Endodermal cell (in vitro differentiated cells): ENCODE results near the gene ZSWIM3. TPM values are rescaled to one million over a fixed set of nuclear protein-coding genes. Genes with fewer than 3 reads are reported as not detected.

Source experiments
- DNase-seq: peaks from one replicate; pipeline ENCODE4 v3.0.0-alpha.2; 2017
- H3K27ac ChIP-seq: 2 replicates; pipeline ENCODE4 v1.5.1; 2013; ENCODE audit warnings: mild to moderate bottlenecking, low read depth, low read length, moderate library complexity
- H3K27me3 ChIP-seq: 2 replicates; pipeline ENCODE4 v1.6.1; 2013; ENCODE audit warnings: mild to moderate bottlenecking, low read length, moderate library complexity; ENCODE audit not compliant: insufficient read depth, control insufficient read depth, poor library complexity, severe bottlenecking
- H3K36me3 ChIP-seq: 2 replicates; pipeline ENCODE4 v1.7.0; 2013; ENCODE audit warnings: mild to moderate bottlenecking, low read length, moderate library complexity; ENCODE audit not compliant: control insufficient read depth, insufficient read depth
- H3K4me1 ChIP-seq: one replicate; pipeline ENCODE4 v1.7.0; 2013; ENCODE audit warnings: low read length; ENCODE audit not compliant: control insufficient read depth, insufficient read depth
- H3K4me3 ChIP-seq: 2 replicates; pipeline ENCODE4 v1.5.1; 2013; ENCODE audit warnings: mild to moderate bottlenecking, low read length, moderate library complexity
- H3K9ac ChIP-seq: 2 replicates; pipeline ENCODE4 v1.6.1; 2013; ENCODE audit warnings: mild to moderate bottlenecking, low read length, moderate library complexity; ENCODE audit not compliant: poor library complexity, severe bottlenecking; ENCODE audit errors: extremely low read depth
- H3K9me3 ChIP-seq: 2 replicates; pipeline ENCODE4 v1.6.1; 2013; ENCODE audit warnings: mild to moderate bottlenecking, low read length, moderate library complexity; ENCODE audit not compliant: control insufficient read depth
- H3K27ac Mint-ChIP-seq: 2 replicates; pipeline ENCODE4 v1.8.0; 2020; ENCODE audit warnings: mixed read lengths
- H3K27me3 Mint-ChIP-seq: 2 replicates; pipeline ENCODE4 v1.8.0; 2021; ENCODE audit warnings: mild to moderate bottlenecking, mixed read lengths; ENCODE audit not compliant: insufficient read depth
- H3K36me3 Mint-ChIP-seq: 2 replicates; pipeline ENCODE4 v1.8.0; 2020; ENCODE audit warnings: low read depth, mixed read lengths
- H3K4me1 Mint-ChIP-seq: 2 replicates; pipeline ENCODE4 v1.8.0; 2020; ENCODE audit warnings: mixed read lengths
- H3K4me3 Mint-ChIP-seq: 2 replicates; pipeline ENCODE4 v1.8.0; 2020; ENCODE audit warnings: mild to moderate bottlenecking, moderate library complexity, mixed read lengths
- H3K9me3 Mint-ChIP-seq: 2 replicates; pipeline ENCODE4 v1.8.0; 2020; ENCODE audit warnings: mild to moderate bottlenecking, mixed read lengths
- CTCF ChIP-seq: fragments of 200-600 bp; sonication (generic); conservative IDR thresholded peaks from 2 replicates; pipeline ENCODE4 v1.5.0; 2021; ENCODE audit warnings: antibody characterized with exemption, mild to moderate bottlenecking
- WGBS, 2 experiments: methylation state at CpG; one replicate each; pipeline versions ENCODE4 v1.1.5 to v1.1.7; 2013; ENCODE audit warnings: missing lambda C conversion rate in 2 of 2, mixed read lengths in 1 of 2; ENCODE audit not compliant: insufficient coverage in 1 of 2, insufficient read length in 1 of 2; 5-methylcytosine and 5-hydroxymethylcytosine counted together
- total RNA-seq, 2 donors: library from RNA; stranded (reverse); fragmentation: NEBNext Ultra II Directional in 1 of 2; extraction: Animal tissue kit (Norgen Biotek cat#: 25700) in 1 of 2; gene quantifications; 2 replicates in 1 of 2; 3 replicates in 1 of 2; pipeline ENCODE4 v1.2.1, GENCODE V29; 2021

ZSWIM3 gene
- total RNA-seq, 2 donors from 2014 or later = 2.1 to 4.6 TPM

GRCh38 chr20:45812157-45813005 lies 45.0 kb upstream of the ZSWIM3 start, which contains the start of gene UBE2C:
TSS of gene UBE2C (plus strand) at chr20:45812644. CDS start at chr20:45812696, 52 bp downstream.
- Mint-ChIP-seq H3K4me1 (peaks cover 15% of the 10 kb centered on the region), H3K4me3 (peak within 1 kb of the TSS; percentile 91), H3K36me3 (peaks cover 53% of the 10 kb centered on the region), H3K9me3 (no peaks in the 10 kb centered on the region), H3K27me3 (no peaks in the 10 kb centered on the region), H3K27ac (peak within 1 kb of the TSS; percentile 91)
- H3K27ac ChIP-seq = no peak within 1 kb of the TSS
- peak within 1 kb of the TSS; percentile 87 for H3K4me3 ChIP-seq
- 3 to 6% methylated on average over 45 to 65 of the region's 65 CpGs for WGBS, 2 experiments
- DNase-seq = peak; percentile 99
- no peaks in the 10 kb centered on the region for H3K9me3 ChIP-seq
- peaks cover 76% of the 10 kb centered on the region for H3K36me3 ChIP-seq
- TF ChIP-seq CTCF = no peak
- peaks cover 8% of the 10 kb centered on the region for H3K4me1 ChIP-seq
- peak within 1 kb of the TSS; percentile 77 for H3K9ac ChIP-seq
- H3K27me3 ChIP-seq = no peaks in the 10 kb centered on the region

- WGBS, 2 experiments = 0 to 3% methylated on average over 1 to 11 of the region's 11 CpGs
- Histone ChIP-seq H3K27ac (no peak overlapping the region), H3K4me3 (peak overlapping the region; percentile 87), H3K9me3 (no peaks in the 10 kb centered on the region), H3K4me1 (peaks cover 10% of the 10 kb centered on the region), H3K27me3 (no peaks in the 10 kb centered on the region), H3K9ac (peak overlapping the region; percentile 77), H3K36me3 (peaks cover 70% of the 10 kb centered on the region)
- H3K4me1 Mint-ChIP-seq = peaks cover 19% of the 10 kb centered on the region
- no peak for TF ChIP-seq CTCF
- no peaks in the 10 kb centered on the region for H3K27me3 Mint-ChIP-seq
- H3K9me3 Mint-ChIP-seq = no peaks in the 10 kb centered on the region
- peaks cover 51% of the 10 kb centered on the region for H3K36me3 Mint-ChIP-seq
- no peak for DNase-seq
- H3K27ac Mint-ChIP-seq = peak overlapping the region; percentile 89
- peak overlapping the region; percentile 91 for H3K4me3 Mint-ChIP-seq
These were observed 44.4 kb upstream of the ZSWIM3 start for GRCh38 chr20:45813006-45813340.

GRCh38 chr20:45813489-45813888 lies 43.9 kb upstream of the ZSWIM3 start:
- Mint-ChIP-seq H3K4me3 (peak overlapping the region; percentile 91), H3K4me1 (peaks cover 19% of the 10 kb centered on the region), H3K27ac (peak overlapping the region; percentile 89), H3K9me3 (no peaks in the 10 kb centered on the region), H3K27me3 (no peaks in the 10 kb centered on the region), H3K36me3 (peaks cover 48% of the 10 kb centered on the region)
- Histone ChIP-seq H3K36me3 (peaks cover 67% of the 10 kb centered on the region), H3K9me3 (no peaks in the 10 kb centered on the region), H3K27me3 (no peaks in the 10 kb centered on the region), H3K27ac (no peak overlapping the region), H3K4me3 (peak overlapping the region; percentile 87), H3K9ac (peak overlapping the region; percentile 77), H3K4me1 (peaks cover 10% of the 10 kb centered on the region)
- WGBS, 2 experiments = 55 to 100% methylated on average over 1 to 7 of the region's 7 CpGs
- TF ChIP-seq CTCF = no peak
- DNase-seq = no peak
